GM21381 (cell line): ENCODE data around the gene SAP30.
A peak's percentile ranks its signal among the peaks of the same experiment; 100 is the strongest.

Experiments used
- ATAC-seq: cut with Tn5 transposase; IDR thresholded peaks from one replicate; pipeline ENCODE4 v1.9.1; 2021; ENCODE audit warnings: mild to moderate bottlenecking, moderate library complexity; ENCODE audit not compliant: unreplicated experiment

SAP30 gene, protein sequence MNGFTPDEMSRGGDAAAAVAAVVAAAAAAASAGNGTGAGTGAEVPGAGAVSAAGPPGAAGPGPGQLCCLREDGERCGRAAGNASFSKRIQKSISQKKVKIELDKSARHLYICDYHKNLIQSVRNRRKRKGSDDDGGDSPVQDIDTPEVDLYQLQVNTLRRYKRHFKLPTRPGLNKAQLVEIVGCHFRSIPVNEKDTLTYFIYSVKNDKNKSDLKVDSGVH

DNA sequence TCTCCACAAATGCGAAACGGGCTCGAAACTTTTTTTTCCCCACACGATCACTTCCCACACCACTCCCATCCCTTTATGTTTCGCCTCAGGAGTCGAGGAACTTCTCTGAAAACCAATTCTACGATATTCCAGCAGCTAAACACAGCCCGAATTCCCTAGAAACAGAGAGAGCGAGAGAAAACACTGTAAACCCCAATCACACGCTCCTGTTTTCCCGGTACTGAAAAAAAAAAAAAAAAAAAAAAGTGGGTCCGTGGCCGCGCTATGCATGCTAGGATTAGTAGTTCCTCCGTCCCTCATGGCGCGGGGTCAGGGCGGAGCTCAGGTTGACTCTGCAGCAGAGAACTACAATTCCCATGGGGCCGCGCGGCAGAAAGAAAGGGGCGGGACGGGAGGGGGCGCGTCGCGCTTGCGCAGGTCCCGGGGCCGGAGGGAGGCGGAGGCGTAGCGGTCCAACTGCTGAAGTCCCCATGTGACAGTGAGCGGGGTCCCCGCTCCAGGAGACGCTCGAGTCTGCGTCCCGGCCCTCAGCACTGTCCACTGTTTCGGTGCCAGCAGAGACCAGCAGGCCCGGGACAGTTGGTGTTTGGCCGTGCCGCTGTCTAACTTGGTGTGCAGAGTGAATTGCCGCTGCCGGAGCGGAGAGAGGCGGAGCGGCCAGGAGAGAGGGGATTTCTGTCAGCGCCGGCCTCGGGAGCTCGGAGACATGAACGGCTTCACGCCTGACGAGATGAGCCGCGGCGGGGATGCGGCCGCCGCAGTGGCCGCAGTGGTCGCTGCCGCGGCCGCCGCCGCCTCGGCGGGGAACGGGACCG is at the start of gene SAP30:
Gene SAP30 (plus strand): TSS at position 478 of the 815 bp plus-strand sequence. CDS start 229 bp downstream, at position 707.
- peak; percentile 70 for ATAC-seq

DNA sequence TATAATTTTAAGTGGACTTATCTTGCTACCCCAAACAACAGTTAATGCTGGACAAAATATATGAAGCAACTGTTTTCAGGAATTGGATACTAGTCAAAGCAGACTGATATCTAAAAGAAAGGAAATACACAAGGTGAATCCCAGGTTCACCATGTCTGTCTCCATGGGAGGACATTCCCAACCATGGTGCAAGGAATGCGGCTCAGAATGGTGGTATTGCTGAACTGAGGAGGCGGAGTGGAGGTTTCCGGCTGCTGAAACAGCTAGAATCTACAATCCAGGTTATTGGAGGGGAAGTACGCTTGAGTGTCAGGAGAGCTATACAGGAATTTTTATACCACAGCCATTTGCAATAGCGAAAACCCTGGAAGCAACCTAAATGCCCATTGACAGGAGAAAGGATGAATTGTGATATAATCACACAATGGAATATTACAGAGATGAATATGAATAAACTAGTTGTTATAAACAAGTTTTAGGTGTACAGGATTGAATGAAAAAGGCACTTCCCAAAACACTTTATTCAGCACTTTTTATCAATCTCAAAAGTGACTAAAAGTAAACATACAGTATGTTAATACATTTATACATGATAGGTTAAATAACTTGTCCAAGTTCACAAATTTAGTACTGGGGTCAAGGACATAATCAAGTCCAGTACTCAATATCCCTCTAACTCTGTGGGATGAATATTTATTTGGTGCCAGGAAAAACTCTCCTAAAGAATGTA is 45.6 kb upstream of the SAP30 start:
- no peak for ATAC-seq

DNA sequence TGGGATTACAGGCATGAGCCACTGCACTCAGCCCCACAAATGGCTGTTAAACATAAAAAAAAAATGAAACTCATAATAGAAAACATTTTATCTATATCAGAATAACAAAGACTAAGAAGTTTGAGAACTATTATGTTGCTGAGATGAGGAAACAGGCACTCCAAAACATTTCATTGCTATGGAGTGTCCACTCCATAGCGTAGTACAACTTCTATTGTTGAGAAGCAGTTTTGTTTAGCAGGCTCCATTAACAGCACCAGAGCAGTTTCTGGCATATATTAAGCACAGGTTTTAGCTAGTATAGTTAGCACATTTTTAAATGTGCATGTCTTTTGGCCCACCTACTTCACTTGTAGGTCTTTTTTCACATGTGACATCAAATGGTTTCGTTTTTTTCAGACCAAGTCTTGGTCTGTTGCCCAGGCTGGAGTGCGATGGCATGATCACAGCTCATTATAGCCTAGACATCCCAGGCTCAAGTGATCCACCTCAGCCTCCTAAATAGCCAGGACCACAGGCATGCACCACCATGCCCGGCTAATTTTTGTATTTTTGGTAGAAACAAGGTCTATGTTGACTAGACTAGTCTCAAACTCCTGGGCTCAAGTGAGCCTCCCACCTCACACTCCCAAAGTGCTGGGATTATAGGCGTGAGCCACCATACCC is 42.4 kb upstream of the SAP30 start:
- no peak for ATAC-seq

DNA sequence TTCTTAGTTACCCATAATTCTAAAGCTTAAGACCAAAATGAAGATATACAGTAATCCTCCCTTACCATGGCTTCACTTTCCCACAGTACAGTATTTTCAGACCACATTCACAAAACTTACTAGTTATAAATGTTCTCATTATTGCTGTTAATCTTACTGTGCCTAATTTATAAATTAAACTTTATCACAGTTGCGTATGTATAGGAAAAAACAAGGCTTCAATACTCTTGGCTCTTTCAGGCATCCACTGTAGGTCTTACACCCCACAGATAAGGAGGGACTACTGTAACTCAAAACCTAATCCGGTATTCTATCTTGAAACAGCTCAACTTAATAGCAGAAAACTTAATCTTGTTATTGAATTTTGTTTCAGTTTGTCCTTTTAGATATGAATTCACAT is 40.2 kb upstream of the SAP30 start:
- no peak for ATAC-seq

GRCh38 chr4:173332021-173332487 is 38.7 kb upstream of the SAP30 start:
- no peak for ATAC-seq

- ATAC-seq, result no peak
Observed at GRCh38 chr4:173332963-173333657, 37.6 kb upstream of the SAP30 start.

- no peak for ATAC-seq
Observed at GRCh38 chr4:173333658-173334084, 37.1 kb upstream of the SAP30 start.

- ATAC-seq, result peak; percentile 90
Observed at GRCh38 chr4:173334085-173334890, 36.5 kb upstream of the SAP30 start, which contains the start of gene HMGB2. Gene HMGB2 (minus strand): TSS chr4:173334358. CDS start chr4:173333649, 709 bp downstream.

DNA sequence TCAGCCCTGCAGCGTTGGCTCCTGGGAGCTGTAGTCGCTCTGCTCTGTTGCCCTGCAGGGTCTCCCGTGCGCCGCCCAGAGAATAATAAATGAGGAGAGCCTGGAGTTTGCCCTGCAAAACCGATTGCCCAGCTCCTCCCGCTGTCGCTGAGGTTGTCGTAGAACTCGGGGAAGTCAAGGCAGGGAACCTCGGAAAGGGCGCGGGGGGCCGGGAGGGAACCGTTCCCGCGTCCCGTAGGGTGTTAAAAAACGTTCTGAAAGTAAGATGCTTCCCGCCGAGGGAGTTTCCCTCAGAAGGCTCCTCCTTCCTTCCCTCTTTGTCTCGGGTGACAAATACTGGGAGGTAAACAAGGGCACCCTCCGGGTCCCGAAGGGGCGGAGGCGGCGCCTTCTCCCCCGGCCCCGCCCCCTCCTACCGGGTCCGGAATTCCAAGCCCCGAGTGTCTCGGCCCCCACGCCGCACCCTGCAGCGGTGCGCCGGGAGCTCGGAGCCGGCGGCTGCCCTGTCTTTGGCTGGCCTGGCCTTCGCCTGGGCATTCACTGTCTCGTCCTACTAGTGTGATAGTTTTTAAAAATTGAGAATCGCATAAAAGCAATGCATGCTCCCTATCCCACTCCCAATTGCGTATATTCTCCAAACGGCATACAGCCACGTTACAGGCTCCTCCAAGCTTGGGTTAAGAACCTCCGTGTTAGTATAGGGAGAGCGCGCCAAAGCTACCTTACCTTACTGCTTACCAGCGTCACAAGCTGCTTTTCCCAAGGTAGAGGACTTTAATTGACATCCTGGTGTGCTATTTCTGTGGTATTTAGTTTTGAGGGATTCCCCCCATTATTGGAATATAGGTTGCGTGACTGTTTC is 35.6 kb upstream of the SAP30 start:
- peak; percentile 40 for ATAC-seq

DNA sequence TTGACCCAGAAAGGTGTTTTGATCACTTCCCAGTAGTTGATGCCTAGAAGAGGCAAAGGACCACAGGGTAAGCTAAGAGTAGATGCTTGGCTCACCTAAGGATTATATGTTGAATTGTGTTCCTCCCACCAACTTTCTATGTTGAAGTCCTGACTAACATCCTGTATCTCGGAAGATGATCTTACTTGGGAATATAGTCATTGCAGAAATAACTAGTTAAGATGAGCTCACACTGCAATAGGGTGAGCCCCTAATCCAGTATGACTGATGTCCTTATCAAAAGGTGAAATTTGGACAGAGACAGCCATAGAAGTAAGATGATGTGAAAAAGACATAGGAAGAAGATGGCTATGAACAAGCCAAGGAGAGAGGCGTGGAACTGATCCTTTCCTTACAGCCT is 33.3 kb upstream of the SAP30 start:
- ATAC-seq, result no peak

DNA sequence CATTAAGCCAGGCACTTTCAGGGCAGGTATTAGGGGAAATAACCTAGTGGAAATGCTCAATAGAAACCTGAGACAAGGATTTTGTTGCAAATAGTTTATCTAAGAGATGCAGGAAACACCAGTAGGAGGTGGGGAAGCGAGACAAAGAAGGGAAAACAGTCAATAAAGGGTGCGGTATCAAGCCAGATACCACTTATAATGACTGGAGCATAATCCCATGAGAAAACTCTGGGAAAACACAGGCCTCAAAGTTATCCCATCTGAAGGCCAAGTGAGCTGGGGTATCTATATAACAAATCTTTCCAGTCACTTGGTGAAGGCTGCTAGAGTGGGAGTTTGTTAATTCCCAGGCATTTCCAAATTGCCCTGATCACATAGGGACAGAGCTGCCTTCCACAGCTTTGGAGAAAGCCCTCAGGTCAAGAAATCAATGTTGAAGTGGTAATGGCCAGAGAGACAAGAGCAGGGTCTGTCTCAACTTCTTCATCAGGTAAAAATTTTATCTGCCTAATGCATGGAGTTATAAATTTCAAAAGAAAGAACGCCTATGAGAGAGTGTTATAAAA is 26.8 kb upstream of the SAP30 start:
- ATAC-seq, result no peak

DNA sequence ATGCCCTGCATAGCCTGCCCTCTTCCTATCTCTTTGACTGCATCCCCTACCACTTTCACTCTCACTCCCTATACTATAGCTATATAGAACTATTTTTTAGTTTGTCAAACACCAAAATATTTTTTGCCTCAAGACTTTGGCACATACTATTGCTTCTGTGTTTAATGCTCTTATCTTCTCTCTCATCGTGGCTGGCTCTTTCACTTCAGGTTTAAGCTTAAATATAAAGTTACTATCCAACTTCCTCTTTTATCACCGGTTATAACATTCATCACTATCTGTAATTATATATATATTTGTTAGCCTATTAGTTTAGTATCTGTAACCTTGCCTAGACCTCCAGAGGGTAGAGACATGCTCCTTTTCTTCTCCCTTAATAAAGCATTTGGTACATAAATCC is 25.1 kb upstream of the SAP30 start:
- ATAC-seq, result no peak

DNA sequence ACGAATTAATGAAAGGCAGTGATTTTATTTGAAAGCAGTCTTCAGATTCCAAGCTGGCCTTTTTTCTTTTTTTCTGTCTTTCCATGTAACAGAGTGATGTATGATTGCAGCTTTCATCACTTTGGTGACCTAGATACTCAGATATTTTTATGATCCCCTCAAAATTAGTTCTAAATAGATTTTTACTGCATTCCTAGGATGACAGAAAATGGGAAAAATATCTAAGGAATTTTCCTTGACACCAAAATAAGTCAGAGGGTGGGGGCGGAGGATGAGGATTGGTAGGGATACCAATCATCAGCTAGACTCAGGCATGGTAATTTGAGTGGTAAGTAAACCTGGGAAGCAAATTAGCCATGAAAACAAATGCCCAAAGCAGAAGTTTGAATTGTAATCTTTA is 24.7 kb upstream of the SAP30 start:
- no peak for ATAC-seq

- no peak for ATAC-seq
Observed at GRCh38 chr4:173347467-173347866, 23.3 kb upstream of the SAP30 start.

- ATAC-seq, result no peak
Observed at GRCh38 chr4:173357939-173358338, 12.8 kb upstream of the SAP30 start.

DNA sequence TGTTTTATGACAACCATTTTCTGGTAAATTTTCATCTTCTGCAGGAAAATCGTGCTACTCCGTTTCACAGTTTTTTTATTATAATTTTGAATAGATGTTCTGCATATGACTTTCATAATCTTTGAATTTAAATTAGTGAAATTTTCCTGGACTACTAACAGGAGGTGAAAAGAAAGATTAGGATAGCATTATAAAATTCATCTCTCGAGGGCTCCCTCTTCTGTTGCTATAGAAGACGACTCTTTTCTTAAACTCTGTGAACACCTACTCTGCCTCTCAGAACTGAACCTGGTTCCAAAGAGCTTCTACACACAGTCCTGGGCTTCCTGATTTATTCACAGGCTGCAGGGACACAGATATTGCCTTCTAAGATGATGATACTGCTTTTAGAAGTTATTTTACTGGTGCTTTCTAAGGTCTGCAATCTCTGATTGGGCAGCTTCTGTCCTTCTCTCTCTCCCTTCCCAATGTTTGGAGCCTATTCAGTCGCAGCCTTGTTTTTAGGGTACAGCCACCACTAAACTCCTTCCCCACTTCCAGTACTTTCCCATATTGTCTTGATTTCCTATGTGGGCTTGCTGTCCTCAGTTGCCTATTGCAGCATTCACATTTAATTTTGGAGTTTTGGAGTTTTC is 10.1 kb upstream of the SAP30 start:
- ATAC-seq, result no peak

DNA sequence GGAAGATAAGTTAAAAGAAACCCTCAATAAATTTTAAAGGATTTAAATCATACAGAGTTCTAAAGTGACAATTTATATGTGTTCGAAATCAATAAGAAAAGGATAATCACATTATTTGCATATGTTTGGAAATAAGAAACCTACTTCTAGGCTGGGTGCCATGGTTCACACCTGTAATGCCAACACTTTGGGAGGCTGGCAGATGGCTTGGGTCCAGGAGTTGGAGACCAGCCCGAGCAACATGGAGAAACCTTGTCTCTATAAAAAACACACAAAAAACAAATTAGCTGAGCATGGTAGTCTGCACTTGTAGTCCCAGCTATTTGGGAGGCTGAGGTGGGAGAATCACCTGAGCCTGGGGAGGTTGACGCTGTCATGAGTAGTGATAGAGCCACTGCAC is 8.1 kb upstream of the SAP30 start:
- ATAC-seq, result no peak
